DMS153 (cell line): Measurements from ENCODE around the gene PCDH8.

ENCODE experiments used
- DNase-seq: peaks from one replicate; lab custom pipeline; 2025; lab: John Stamatoyannopoulos, UW

Gene PCDH8

GRCh38 chr13:52812941-52813340 lies 35.5 kb downstream of the PCDH8 start:
- DNase-seq, result no peak

GRCh38 chr13:52811841-52812240 lies 36.6 kb downstream of the PCDH8 start:
- no peak for DNase-seq

GRCh38 chr13:52810526-52810925 lies 37.9 kb downstream of the PCDH8 start:
- DNase-seq, result no peak

GRCh38 chr13:52810011-52810410 lies 38.4 kb downstream of the PCDH8 start:
- DNase-seq, result peak; percentile 19

- DNase-seq, result peak; percentile 58
Measured at GRCh38 chr13:52809310-52809769, 39.1 kb downstream of the PCDH8 start.

- DNase-seq, result no peak
Measured at GRCh38 chr13:52808842-52809219, 39.6 kb downstream of the PCDH8 start.

GRCh38 chr13:52806029-52806428 lies 42.4 kb downstream of the PCDH8 start:
- no peak for DNase-seq

- DNase-seq, result no peak
Measured at GRCh38 chr13:52804202-52804641, 44.2 kb downstream of the PCDH8 start.

GRCh38 chr13:52800856-52801255 lies 47.6 kb downstream of the PCDH8 start:
- no peak for DNase-seq

GRCh38 chr13:52798770-52799430 lies 49.5 kb downstream of the PCDH8 start:
- DNase-seq, result no peak

GRCh38 chr13:52797176-52797575 lies 51.3 kb downstream of the PCDH8 start:
- DNase-seq, result no peak

GRCh38 chr13:52794589-52794988 lies 53.9 kb downstream of the PCDH8 start:
- DNase-seq, result no peak

- DNase-seq, result no peak
Measured at GRCh38 chr13:52793515-52794061, 54.9 kb downstream of the PCDH8 start.
